ENCODE data around the gene IDH2.

GRCh38 chr15:90059208-90059985 is 42.9 kb downstream of the IDH2 start:
- TF ChIP-seq CTCF (IDR thresholded peaks at IDR 0.05) (no peak), POLR2A (IDR thresholded peaks at IDR 0.05) (no peak)
